Bone marrow (tissue), 2 donors: ENCODE measurements around the gene RPL15.

Source experiments
- DNase-seq, 2 donors: peaks; one replicate each; lab custom pipeline; 2025; lab: John Stamatoyannopoulos, UW

The RPL15 gene

GRCh38 chr3:23964537-23965235 is 47.8 kb downstream of the RPL15 start:
- no peak for DNase-seq

DNA sequence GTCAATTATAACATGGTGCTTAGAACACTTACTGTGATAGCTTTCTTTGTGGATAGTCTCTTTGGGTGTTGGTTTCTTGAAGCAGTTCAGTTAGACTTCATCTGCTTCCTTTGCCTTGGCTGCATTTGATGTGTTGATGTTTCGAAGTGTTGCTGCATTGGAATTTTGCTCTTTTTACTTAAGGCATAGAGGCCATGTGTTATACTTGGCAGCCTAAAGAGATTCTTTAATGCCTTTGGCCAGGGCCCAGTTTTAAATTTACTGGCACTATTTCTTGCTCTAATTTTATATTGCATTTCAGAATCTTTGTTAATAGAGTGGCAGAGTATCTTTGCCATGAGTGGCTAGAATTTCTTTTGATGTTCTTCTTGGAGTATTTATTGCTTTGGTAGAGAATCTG is 49.4 kb downstream of the RPL15 start:
- no peak for DNase-seq

- DNase-seq, result no peak
Measured at GRCh38 chr3:23968463-23969184, 51.7 kb downstream of the RPL15 start.

GRCh38 chr3:23969393-23969792 is 52.5 kb downstream of the RPL15 start:
- DNase-seq, result no peak
